ENCODE measurements around the gene IRF6. TPM values are rescaled to one million over a fixed set of nuclear protein-coding genes. Genes with fewer than 3 reads are reported as not detected.

IRF6 gene
- total RNA-seq, 1 donor from 2014 or later: 0.42 TPM

DNA sequence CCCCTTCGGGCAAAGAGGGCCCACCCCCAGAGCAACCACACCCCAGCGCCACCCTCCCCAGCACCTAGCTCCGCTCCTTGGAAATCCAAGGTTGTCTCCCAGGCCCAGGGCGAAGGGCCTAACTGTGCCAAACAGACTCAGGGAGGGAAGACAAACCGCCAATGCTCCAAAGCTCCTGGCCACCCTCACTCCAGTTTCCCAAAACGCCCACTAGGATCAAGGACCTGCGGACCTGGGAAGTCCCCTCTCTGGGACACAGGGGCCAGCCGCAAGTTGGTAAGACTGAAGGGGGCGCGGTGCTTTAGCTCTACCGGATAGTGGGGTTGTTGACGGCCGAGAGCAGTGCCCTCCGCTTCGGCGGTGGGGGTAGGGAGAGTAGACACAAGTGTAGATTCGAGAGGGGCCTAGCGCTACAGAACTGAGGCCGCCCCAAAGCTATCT lies 581 bp downstream of the IRF6 start:
- Mint-ChIP-seq H3K4me1 (peaks cover 7% of the 10 kb centered on the region), H3K36me3 (ENCODE audit: low read depth) (peaks cover 1% of the 10 kb centered on the region), H3K4me3 (peak overlapping the region; percentile 96), H3K9me3 (no peaks in the 10 kb centered on the region), H3K27ac (no peak overlapping the region), H3K27me3 (peaks cover 21% of the 10 kb centered on the region)
- DNase-seq: no peak
- ChIA-PET CTCF (interaction anchor here (2.4 kb wide), 1 partner anchor 17 kb away, joined by 8 read pairs; no protein-coding TSS in a partner anchor), POLR2A (interaction anchor here (0.7 kb wide), 1 partner anchor 117 kb away, joined by 3 read pairs; no protein-coding TSS in a partner anchor)
- TF ChIP-seq, protein P1, sequence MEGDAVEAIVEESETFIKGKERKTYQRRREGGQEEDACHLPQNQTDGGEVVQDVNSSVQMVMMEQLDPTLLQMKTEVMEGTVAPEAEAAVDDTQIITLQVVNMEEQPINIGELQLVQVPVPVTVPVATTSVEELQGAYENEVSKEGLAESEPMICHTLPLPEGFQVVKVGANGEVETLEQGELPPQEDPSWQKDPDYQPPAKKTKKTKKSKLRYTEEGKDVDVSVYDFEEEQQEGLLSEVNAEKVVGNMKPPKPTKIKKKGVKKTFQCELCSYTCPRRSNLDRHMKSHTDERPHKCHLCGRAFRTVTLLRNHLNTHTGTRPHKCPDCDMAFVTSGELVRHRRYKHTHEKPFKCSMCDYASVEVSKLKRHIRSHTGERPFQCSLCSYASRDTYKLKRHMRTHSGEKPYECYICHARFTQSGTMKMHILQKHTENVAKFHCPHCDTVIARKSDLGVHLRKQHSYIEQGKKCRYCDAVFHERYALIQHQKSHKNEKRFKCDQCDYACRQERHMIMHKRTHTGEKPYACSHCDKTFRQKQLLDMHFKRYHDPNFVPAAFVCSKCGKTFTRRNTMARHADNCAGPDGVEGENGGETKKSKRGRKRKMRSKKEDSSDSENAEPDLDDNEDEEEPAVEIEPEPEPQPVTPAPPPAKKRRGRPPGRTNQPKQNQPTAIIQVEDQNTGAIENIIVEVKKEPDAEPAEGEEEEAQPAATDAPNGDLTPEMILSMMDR (IDR thresholded peaks at IDR 0.05): no peak
- intact Hi-C loops (cut with micrococcal nuclease): no loop called here
- no peak for ATAC-seq (ENCODE audit: low read depth)

DNA sequence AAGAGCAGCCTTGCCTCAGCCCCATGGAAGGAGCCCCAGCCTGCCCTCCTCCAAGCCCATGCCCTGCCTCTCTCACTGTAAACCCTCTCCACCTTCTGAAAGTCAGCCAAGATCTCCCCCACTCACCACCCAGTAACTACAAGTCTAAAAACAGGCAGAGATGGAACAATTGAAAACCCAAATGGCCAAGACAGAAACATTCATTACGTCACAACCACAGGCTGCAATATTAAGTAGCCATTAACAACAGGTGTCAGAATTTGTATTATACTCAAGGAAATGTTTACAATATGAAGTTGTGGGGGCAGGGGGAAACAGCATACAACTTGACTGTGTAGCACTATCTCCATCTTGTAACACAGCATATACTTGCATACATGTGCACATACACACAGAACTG lies 2.4 kb downstream of the IRF6 start:
- ChIA-PET CTCF (no interaction called here), POLR2A (no interaction called here)
- intact Hi-C loops (cut with micrococcal nuclease): no loop called here
- no peaks in the 10 kb centered on the region for H3K9me3 Mint-ChIP-seq
- no peak overlapping the region for H3K27ac Mint-ChIP-seq
- H3K36me3 Mint-ChIP-seq (ENCODE audit: low read depth): peaks cover 1% of the 10 kb centered on the region
- peaks cover 7% of the 10 kb centered on the region for H3K4me1 Mint-ChIP-seq
- ATAC-seq (ENCODE audit: low read depth) (no peak), DNase-seq (no peak)
- no peak overlapping the region for H3K4me3 Mint-ChIP-seq
- TF ChIP-seq, protein P1 (IDR thresholded peaks at IDR 0.05): no peak
- peaks cover 22% of the 10 kb centered on the region for H3K27me3 Mint-ChIP-seq

DNA sequence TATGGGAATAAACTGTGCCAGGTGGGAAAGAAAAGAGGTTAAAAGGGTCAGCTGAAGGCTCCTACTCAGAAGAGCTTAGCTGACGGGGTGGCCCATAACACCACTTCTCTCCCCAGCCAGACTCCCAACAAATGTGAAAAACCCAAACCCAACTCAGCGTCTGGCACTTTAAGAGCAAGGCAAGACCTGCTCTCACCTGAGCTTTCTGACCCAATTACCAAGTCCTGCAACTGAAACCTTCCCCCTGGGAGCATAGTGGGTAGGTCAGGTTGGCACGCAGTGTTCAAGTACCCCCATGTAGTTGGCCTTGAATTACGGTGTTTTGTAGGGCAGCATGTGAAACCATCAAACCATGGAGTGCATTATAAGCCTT lies 3.2 kb downstream of the IRF6 start:
- Mint-ChIP-seq H3K36me3 (ENCODE audit: low read depth) (peaks cover 1% of the 10 kb centered on the region), H3K9me3 (no peaks in the 10 kb centered on the region), H3K27me3 (peaks cover 25% of the 10 kb centered on the region), H3K27ac (no peak overlapping the region), H3K4me1 (peaks cover 10% of the 10 kb centered on the region), H3K4me3 (no peak overlapping the region)
- POLR2A ChIA-PET: no interaction called here
- DNase-seq: no peak
- intact Hi-C loops (cut with micrococcal nuclease): no loop called here
- no peak for ATAC-seq (ENCODE audit: low read depth)
- TF ChIP-seq, protein P1 (IDR thresholded peaks at IDR 0.05): no peak
- CTCF ChIA-PET: no interaction called here

DNA sequence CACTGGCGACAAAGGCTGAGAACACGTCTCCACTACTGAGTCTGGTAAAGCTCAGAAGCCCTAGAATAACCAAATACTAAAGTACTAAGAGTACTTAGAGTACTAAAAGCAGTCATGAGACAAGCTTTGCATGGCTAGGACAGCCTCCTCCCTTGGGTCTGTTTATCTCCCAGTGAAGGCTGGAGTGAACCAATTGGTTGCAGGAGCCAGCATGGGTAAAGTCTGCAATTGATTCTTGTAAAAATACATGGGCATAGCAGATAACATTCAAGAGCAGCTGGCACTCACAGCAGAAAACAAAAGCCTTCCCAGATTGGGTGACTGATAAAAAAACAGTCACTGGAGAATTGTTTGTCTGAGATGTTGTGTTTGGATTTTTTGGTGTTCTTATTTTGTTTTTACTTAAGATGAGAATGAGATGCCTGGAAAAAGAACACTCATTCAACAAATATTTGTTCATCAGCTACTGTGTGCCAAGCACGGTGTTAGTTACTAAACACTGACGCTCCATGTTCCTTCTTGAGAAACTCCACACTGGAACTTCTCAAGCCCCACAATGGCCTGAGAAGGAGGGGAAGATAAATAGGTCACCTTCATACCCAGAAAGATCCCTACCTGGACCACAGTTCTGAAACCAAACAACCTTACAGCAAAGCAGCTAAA lies 3.7 kb downstream of the IRF6 start:
- Mint-ChIP-seq H3K27ac (no peak overlapping the region), H3K4me1 (peaks cover 11% of the 10 kb centered on the region), H3K4me3 (no peak overlapping the region), H3K27me3 (peaks cover 29% of the 10 kb centered on the region), H3K36me3 (ENCODE audit: low read depth) (peaks cover 1% of the 10 kb centered on the region), H3K9me3 (no peaks in the 10 kb centered on the region)
- CTCF ChIA-PET: no interaction called here
- intact Hi-C loops (cut with micrococcal nuclease): no loop called here
- POLR2A ChIA-PET: no interaction called here
- DNase-seq: no peak
- TF ChIP-seq, protein P1 (IDR thresholded peaks at IDR 0.05): no peak
- ATAC-seq (ENCODE audit: low read depth): no peak

DNA sequence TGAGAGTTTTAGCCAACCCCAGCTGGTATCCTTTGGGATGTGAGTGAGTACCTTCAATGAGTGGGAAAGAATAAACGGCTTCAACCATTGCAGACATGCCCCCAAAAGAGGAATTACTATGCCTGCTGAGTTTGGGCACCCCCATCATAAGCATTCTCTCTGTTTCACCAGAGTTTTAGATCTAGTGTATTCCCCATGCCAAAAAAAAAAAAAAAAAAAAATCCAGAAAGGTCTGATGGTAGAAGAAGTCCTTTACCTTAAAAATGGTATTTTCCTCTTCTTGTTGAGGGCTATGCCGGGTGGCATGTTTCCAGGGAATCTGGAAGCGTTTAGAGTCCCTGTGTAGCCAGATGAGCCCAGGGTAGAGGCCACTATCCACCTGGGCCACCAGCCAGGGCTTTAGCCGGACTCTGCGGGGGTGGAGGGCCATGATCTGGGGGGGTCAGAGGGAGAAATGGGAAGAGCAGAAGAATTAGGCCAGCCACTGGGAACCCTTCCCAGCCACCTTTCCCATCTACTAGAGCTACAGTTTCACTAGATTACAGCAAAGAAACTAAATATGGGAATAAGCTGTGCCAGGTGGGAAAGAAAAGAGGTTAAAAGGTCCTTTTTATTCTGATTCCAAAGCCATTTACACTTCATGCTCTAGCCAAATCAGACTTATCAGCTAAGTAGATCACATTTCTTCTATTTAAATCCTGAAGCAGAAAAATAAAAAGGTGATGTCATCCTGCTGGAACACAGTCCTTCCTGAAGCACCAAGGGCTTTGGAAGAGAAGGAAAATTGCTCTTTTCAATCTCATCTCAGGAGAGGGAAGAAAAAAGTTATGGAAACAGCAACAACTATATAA lies 4.7 kb downstream of the IRF6 start:
- ATAC-seq (ENCODE audit: low read depth) (no peak), DNase-seq (no peak)
- intact Hi-C loops (cut with micrococcal nuclease): no loop called here
- Mint-ChIP-seq H3K4me1 (peaks cover 9% of the 10 kb centered on the region), H3K27ac (no peak overlapping the region), H3K27me3 (peaks cover 29% of the 10 kb centered on the region), H3K4me3 (no peak overlapping the region), H3K36me3 (ENCODE audit: low read depth) (peaks cover 1% of the 10 kb centered on the region), H3K9me3 (no peaks in the 10 kb centered on the region)
- ChIA-PET CTCF (no interaction called here), POLR2A (no interaction called here)
- TF ChIP-seq, protein P1 (IDR thresholded peaks at IDR 0.05): no peak
